H1 (cell line): Measurements from ENCODE around the gene PDE4C. TPM values are rescaled to one million over a fixed set of nuclear protein-coding genes. Genes with fewer than 3 reads are reported as not detected.

Experiments
- CTCF ChIA-PET: fragments of 300-600 bp; sonication (Branson Sonifier 250); formaldehyde crosslinking; loops from one replicate; lab custom pipeline; 2021; ENCODE audit not compliant: partially characterized antibody; lab: Charles Lee
- POLR2A ChIA-PET: fragments of 300-600 bp; sonication (Branson Sonifier 250); formaldehyde crosslinking; loops from one replicate; lab custom pipeline; 2021; ENCODE audit warnings: inconsistent platforms; ENCODE audit not compliant: partially characterized antibody; lab: Charles Lee
- DNase-seq, 2 experiments: peaks; one replicate each; pipeline versions ENCODE4 v3.0.0 to v3.0.0-alpha.2; 2010 to 2022; ENCODE audit warnings: low spot score in 2 of 2, low read depth in 1 of 2, mixed read lengths in 1 of 2
- FAIRE-seq: peaks from 2 replicates; lab custom pipeline; 2011; peaks lifted over from hg19 to GRCh38; lab: Jason Lieb, UNC
- H2AFZ ChIP-seq: 2 replicates; pipeline ENCODE4 v1.8.1; 2012; ENCODE audit warnings: low read length, inconsistent platforms
- H2AK5ac ChIP-seq: 2 replicates; pipeline ENCODE4 v1.6.1; 2013; ENCODE audit warnings: low read depth, low read length
- H2BK120ac ChIP-seq: replicated peaks from 2 replicates; pipeline ENCODE3; 2013; ENCODE audit warnings: low read depth, low read length, inconsistent platforms
- H2BK12ac ChIP-seq: 2 replicates; pipeline ENCODE4 v1.6.1; 2013; ENCODE audit warnings: low read depth, low read length
- H2BK15ac ChIP-seq: 2 replicates; pipeline ENCODE4 v1.6.1; 2013; ENCODE audit warnings: low read length
- H2BK20ac ChIP-seq: 2 replicates; pipeline ENCODE4 v1.6.1; 2013; ENCODE audit warnings: low read length
- H2BK5ac ChIP-seq: 2 replicates; pipeline ENCODE4 v1.6.1; 2013; ENCODE audit warnings: low read depth, low read length
- H3K14ac ChIP-seq: 2 replicates; pipeline ENCODE4 v1.6.1; 2013; ENCODE audit warnings: inconsistent platforms; ENCODE audit not compliant: insufficient read length
- H3K18ac ChIP-seq: 2 replicates; pipeline ENCODE4 v1.6.1; 2013; ENCODE audit warnings: low read length; ENCODE audit errors: extremely low read depth
- H3K23ac ChIP-seq: 2 replicates; pipeline ENCODE4 v1.6.1; 2013; ENCODE audit warnings: inconsistent platforms; ENCODE audit not compliant: insufficient read length
- H3K23me2 ChIP-seq: 2 replicates; pipeline ENCODE4 v1.6.1; 2013; ENCODE audit warnings: low read depth, low read length
- H3K27ac ChIP-seq: 2 replicates; pipeline ENCODE4 v1.6.1; 2011; ENCODE audit warnings: low read depth, low read length, inconsistent platforms
- H3K27me3 ChIP-seq, 4 experiments: replicated peaks in 1 of 4; 1 replicate in 1 of 4; 2 replicates in 3 of 4; pipeline versions ENCODE4 v1.6.1 to v1.8.1; 2011 to 2013; ENCODE audit warnings: low read length in 3 of 4, mild to moderate bottlenecking in 3 of 4, inconsistent platforms in 2 of 4, mixed read lengths in 2 of 4, moderate library complexity in 1 of 4; ENCODE audit not compliant: control insufficient read depth in 3 of 4, insufficient read depth in 3 of 4; ENCODE audit errors: extremely low read depth in 1 of 4
- H3K36me3 ChIP-seq, 4 experiments: 2 replicates each; pipeline versions ENCODE4 v1.6.1 to v1.8.1; 2011 to 2013; ENCODE audit warnings: mild to moderate bottlenecking in 4 of 4, low read length in 3 of 4, moderate library complexity in 2 of 4, control low read depth in 1 of 4, inconsistent platforms in 1 of 4; ENCODE audit not compliant: insufficient read depth in 4 of 4, control insufficient read depth in 2 of 4
- H3K4ac ChIP-seq: replicated peaks from 2 replicates; pipeline ENCODE3; 2013; ENCODE audit warnings: low read length, low read depth, mixed read lengths, inconsistent platforms; ENCODE audit not compliant: insufficient read length
- H3K4me1 ChIP-seq, 4 experiments: replicated peaks in 1 of 4; 1 replicate in 1 of 4; 2 replicates in 3 of 4; pipeline versions ENCODE4 v1.6.1 to v1.8.1; 2011 to 2013; ENCODE audit warnings: low read length in 3 of 4, inconsistent platforms in 2 of 4, mixed read lengths in 1 of 4; ENCODE audit not compliant: insufficient read depth in 4 of 4, control insufficient read depth in 3 of 4
- H3K4me2 ChIP-seq, 2 experiments: 2 replicates each; pipeline versions ENCODE4 v1.6.1 to v1.8.1; 2011 to 2013; ENCODE audit warnings: low read depth in 2 of 2, low read length in 2 of 2, control low read depth in 1 of 2, inconsistent platforms in 1 of 2, mild to moderate bottlenecking in 1 of 2; ENCODE audit not compliant: insufficient read depth in 1 of 2
- H3K4me3 ChIP-seq, 4 experiments: fragments of 200-600, 300-600 bp in 1 of 4; sonication (generic), shearing (Covaris generic), sonication (Bioruptor Twin) in 1 of 4; 2 replicates each; pipeline versions ENCODE4 v1.5.1 to v1.8.1; 2011 to 2016; ENCODE audit warnings: low read length in 4 of 4, low read depth in 3 of 4, control low read depth in 2 of 4, inconsistent platforms in 2 of 4, mild to moderate bottlenecking in 2 of 4, mixed read lengths in 1 of 4, moderate library complexity in 1 of 4; ENCODE audit not compliant: insufficient read depth in 2 of 4; ENCODE audit errors: extremely low read depth in 1 of 4
- H3K56ac ChIP-seq: replicated peaks from 2 replicates; pipeline ENCODE3; 2013; ENCODE audit warnings: low read depth, mild to moderate bottlenecking, mixed read lengths, low read length, inconsistent platforms; ENCODE audit not compliant: insufficient read length
- H3K79me1 ChIP-seq: 2 replicates; pipeline ENCODE4 v1.6.1; 2013; ENCODE audit warnings: low read depth, low read length, control low read depth
- H3K79me2 ChIP-seq, 2 experiments: 2 replicates each; pipeline versions ENCODE4 v1.6.1 to v1.8.1; 2012 to 2013; ENCODE audit warnings: low read length in 2 of 2, mild to moderate bottlenecking in 2 of 2, inconsistent platforms in 1 of 2; ENCODE audit not compliant: insufficient read depth in 2 of 2, control insufficient read depth in 1 of 2
- H3K9ac ChIP-seq, 4 experiments: replicated peaks in 1 of 4; 1 replicate in 1 of 4; 2 replicates in 3 of 4; pipeline versions ENCODE4 v1.6.1 to v1.8.1; 2011 to 2013; ENCODE audit warnings: low read depth in 3 of 4, low read length in 3 of 4, control low read depth in 2 of 4, mild to moderate bottlenecking in 2 of 4, moderate library complexity in 2 of 4, inconsistent platforms in 1 of 4; ENCODE audit errors: extremely low read depth in 1 of 4
- H3K9me3 ChIP-seq, 2 experiments: 2 replicates each; pipeline versions ENCODE4 v1.6.1 to v1.8.1; 2012 to 2013; ENCODE audit warnings: mild to moderate bottlenecking in 2 of 2, moderate library complexity in 2 of 2, control low read depth in 1 of 2, inconsistent platforms in 1 of 2, low read depth in 1 of 2, low read length in 1 of 2, mixed read lengths in 1 of 2; ENCODE audit not compliant: insufficient read depth in 2 of 2
- H4K20me1 ChIP-seq, 2 experiments: replicated peaks in 1 of 2; 2 replicates each; pipeline versions ENCODE3 to v1.8.1; 2011 to 2013; ENCODE audit warnings: inconsistent platforms in 2 of 2, low read length in 2 of 2, mild to moderate bottlenecking in 1 of 2; ENCODE audit not compliant: insufficient read depth in 2 of 2, control insufficient read depth in 1 of 2
- H4K5ac ChIP-seq: 2 replicates; pipeline ENCODE4 v1.6.1; 2013; ENCODE audit warnings: low read length, low read depth, mixed read lengths, inconsistent platforms; ENCODE audit not compliant: insufficient read length
- H4K8ac ChIP-seq: 2 replicates; pipeline ENCODE4 v1.8.0; 2013; ENCODE audit warnings: mild to moderate bottlenecking, moderate library complexity, low read length, inconsistent platforms; ENCODE audit not compliant: insufficient read depth; ENCODE audit errors: extremely low read depth
- H4K91ac ChIP-seq: replicated peaks from 2 replicates; pipeline ENCODE3; 2013; ENCODE audit warnings: low read length, mixed read lengths, inconsistent platforms; ENCODE audit not compliant: insufficient read length
- CEBPB ChIP-seq: IDR thresholded peaks from 2 replicates; pipeline ENCODE4 v1.6.1; 2012; ENCODE audit warnings: low read depth, low read length
- CREB1 ChIP-seq: IDR thresholded peaks from 2 replicates; pipeline ENCODE4 v1.6.1; 2012; ENCODE audit warnings: inconsistent platforms
- EGR1 ChIP-seq: IDR thresholded peaks from 2 replicates; pipeline ENCODE4 v1.6.1; 2011; ENCODE audit warnings: low read depth, low read length, borderline replicate concordance
- RBBP5 ChIP-seq: IDR thresholded peaks from 2 replicates; pipeline ENCODE4 v1.7.1; 2012; ENCODE audit warnings: low read depth, mild to moderate bottlenecking, inconsistent platforms, low read length, moderate library complexity, borderline replicate concordance
- SIX5 ChIP-seq: IDR thresholded peaks from 2 replicates; pipeline ENCODE4 v1.6.1; 2011; ENCODE audit warnings: mild to moderate bottlenecking, low read depth, low read length
- TBP ChIP-seq: IDR thresholded peaks from 2 replicates; pipeline ENCODE4 v1.6.1; 2011; ENCODE audit warnings: low read depth, low read length, improper control_type of control experiment
- YY1 ChIP-seq: IDR thresholded peaks from 2 replicates; pipeline ENCODE4 v1.6.1; 2011; ENCODE audit warnings: low read depth, mild to moderate bottlenecking, low read length
- ZNF274 ChIP-seq: IDR thresholded peaks from 2 replicates; pipeline ENCODE4 v1.7.0; 2012; ENCODE audit warnings: low read length, borderline replicate concordance; ENCODE audit errors: extremely low read depth
- WGBS, 2 experiments: shearing (Covaris generic) in 1 of 2; methylation state at CpG; one replicate each; pipeline versions ENCODE4 v1.1.6 to v1.1.7; 2013 to 2015; ENCODE audit warnings: low lambda C conversion rate in 2 of 2, mixed read lengths in 2 of 2, inconsistent platforms in 1 of 2, low coverage in 1 of 2, missing lambda C conversion rate in 1 of 2; ENCODE audit not compliant: insufficient replicate concordance in 2 of 2, insufficient coverage in 1 of 2, insufficient read length in 1 of 2; ENCODE audit errors: extremely low coverage in 1 of 2, missing lambda C conversion rate in 1 of 2; 5-methylcytosine and 5-hydroxymethylcytosine counted together
- polyA plus RNA-seq, 7 experiments: library from polyadenylated mRNA; depleted of rRNA in 3 of 7; stranded (reverse) in 5 of 7; unstranded in 2 of 7; fragments of >200 nt in 5 of 7; fragments of 200-250 nt in 2 of 7; gene quantifications; 1 replicate in 5 of 7; 2 replicates in 1 of 7; 4 replicates in 1 of 7; pipeline versions ENCODE4 v1.2.1 to v1.2.3, GENCODE V29; 2011 to 2013; ENCODE audit warnings: missing spikeins in 2 of 7, mixed read lengths in 2 of 7
- total RNA-seq: library from RNA; stranded (reverse); fragmentation: NEBNext Ultra II Directional; extraction: Animal tissue kit (Norgen Biotek cat#: 25700); gene quantifications from 2 replicates; pipeline ENCODE4 v1.2.1, GENCODE V29; 2021
- TF ChIP-seq, protein P1 (sequence below): IDR thresholded peaks from 2 replicates; pipeline ENCODE4 v1.6.1; 2012; ENCODE audit warnings: low read length, inconsistent platforms
- TF ChIP-seq, protein P2 (sequence below): IDR thresholded peaks from 2 replicates; pipeline ENCODE4 v1.6.1; 2011; ENCODE audit warnings: low read length, improper control_type of control experiment
- TF ChIP-seq, protein P3 (sequence below): IDR thresholded peaks from 2 replicates; pipeline ENCODE4 v1.6.1; 2011; ENCODE audit warnings: low read depth, mild to moderate bottlenecking, low read length; ENCODE audit not compliant: insufficient read depth

The PDE4C gene
- total and polyA plus RNA-seq, 2 of the 8 experiments (the other 6 are each of a cell fraction or from before 2014, with no cell fraction given) = 2.7 to 3.1 TPM

DNA sequence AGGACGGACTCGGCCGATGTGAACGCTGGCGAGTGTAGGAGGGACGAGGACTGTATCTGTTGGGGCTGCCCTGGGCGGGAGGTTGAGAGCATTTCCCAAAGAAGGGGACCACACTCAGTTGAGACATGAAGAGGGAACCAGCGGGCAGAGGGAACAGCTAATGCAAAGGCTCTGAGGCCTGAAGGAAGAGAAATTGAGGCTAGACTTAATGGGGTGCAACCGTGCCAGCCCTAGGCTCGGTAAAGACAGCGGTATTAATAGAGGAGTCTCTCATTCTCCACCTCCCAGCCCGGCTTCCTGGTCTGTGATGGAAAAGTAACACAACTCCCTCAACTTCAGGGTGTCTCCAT is 32.1 kb downstream of the PDE4C start:
- H2AK5ac ChIP-seq = no peak overlapping the region
- ChIA-PET POLR2A (interaction anchor here (0.6 to 5.8 kb wide), 8 partner anchors 9 to 526 kb away, joined by 3 to 38 read pairs (median 4); partner anchors contain the start of genes IFI30, JUND and RAB3A), CTCF (interaction anchor here (0.6 to 2.3 kb wide), 9 partner anchors 16 to 323 kb away, joined by 3 to 12 read pairs (median 4); a partner anchor contains a TSS)
- no peak overlapping the region for H2AFZ ChIP-seq
- no peak overlapping the region for H3K56ac ChIP-seq
- H3K23me2 ChIP-seq = peaks cover 10% of the 10 kb centered on the region
- peaks cover 6% of the 10 kb centered on the region; the same call in 1 of the 2 replicates for H3K79me1 ChIP-seq
- peaks cover 5 to 12% (median 8%) of the 10 kb centered on the region in 4 experiments for H3K4me1 ChIP-seq
- H3K18ac ChIP-seq = no peak overlapping the region
- H2BK5ac ChIP-seq = no peak overlapping the region
- peaks cover 0 to 4% of the 10 kb centered on the region in 2 experiments; a peak in 1 of 4 replicates for H3K79me2 ChIP-seq
- no peak overlapping the region for H4K8ac ChIP-seq
- peak overlapping the region; percentile 93 to 94 for H3K4me2 ChIP-seq
- FAIRE-seq = no peak
- no peak for DNase-seq
- no peaks in the 10 kb centered on the region for H3K9me3 ChIP-seq
- H3K27ac ChIP-seq = no peak overlapping the region
- 75% methylated on average over 12 of the region's 12 CpGs; no CpG with 5 or more reads in 1 of the 2 experiments for WGBS, 2 experiments
- no peak overlapping the region for H3K14ac ChIP-seq
- no peak overlapping the region for H2BK12ac ChIP-seq
- no peak overlapping the region for H2BK15ac ChIP-seq
- H4K20me1 ChIP-seq = peaks cover 3 to 22% of the 10 kb centered on the region in 2 experiments
- H3K4ac ChIP-seq = no peak overlapping the region
- H3K27me3 ChIP-seq = no peaks in the 10 kb centered on the region
- no peak overlapping the region for H3K23ac ChIP-seq
- no peak overlapping the region for H4K5ac ChIP-seq
- no peak overlapping the region for H2BK20ac ChIP-seq
- peaks cover 9 to 26% (median 10%) of the 10 kb centered on the region in 4 experiments; a peak in 6 of 8 replicates for H3K36me3 ChIP-seq
- peak overlapping the region; percentile 82 to 96 (median 89) for H3K4me3 ChIP-seq
- H2BK120ac ChIP-seq = no peak overlapping the region
- H3K9ac ChIP-seq = peak overlapping the region in 1 of 4 experiments; percentile 51; a peak in 1 of 7 replicates
- no peak overlapping the region for H4K91ac ChIP-seq
- no peak for TF ChIP-seq ZNF274
- no peak for TF ChIP-seq YY1
- no peak for TF ChIP-seq RBBP5
- no peak for TF ChIP-seq EGR1
- TF ChIP-seq TBP = no peak
- TF ChIP-seq, protein P1, sequence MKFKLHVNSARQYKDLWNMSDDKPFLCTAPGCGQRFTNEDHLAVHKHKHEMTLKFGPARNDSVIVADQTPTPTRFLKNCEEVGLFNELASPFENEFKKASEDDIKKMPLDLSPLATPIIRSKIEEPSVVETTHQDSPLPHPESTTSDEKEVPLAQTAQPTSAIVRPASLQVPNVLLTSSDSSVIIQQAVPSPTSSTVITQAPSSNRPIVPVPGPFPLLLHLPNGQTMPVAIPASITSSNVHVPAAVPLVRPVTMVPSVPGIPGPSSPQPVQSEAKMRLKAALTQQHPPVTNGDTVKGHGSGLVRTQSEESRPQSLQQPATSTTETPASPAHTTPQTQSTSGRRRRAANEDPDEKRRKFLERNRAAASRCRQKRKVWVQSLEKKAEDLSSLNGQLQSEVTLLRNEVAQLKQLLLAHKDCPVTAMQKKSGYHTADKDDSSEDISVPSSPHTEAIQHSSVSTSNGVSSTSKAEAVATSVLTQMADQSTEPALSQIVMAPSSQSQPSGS = no peak
- TF ChIP-seq CREB1 = no peak
- no peak for TF ChIP-seq CEBPB
- no peak for TF ChIP-seq SIX5
- TF ChIP-seq, protein P2, sequence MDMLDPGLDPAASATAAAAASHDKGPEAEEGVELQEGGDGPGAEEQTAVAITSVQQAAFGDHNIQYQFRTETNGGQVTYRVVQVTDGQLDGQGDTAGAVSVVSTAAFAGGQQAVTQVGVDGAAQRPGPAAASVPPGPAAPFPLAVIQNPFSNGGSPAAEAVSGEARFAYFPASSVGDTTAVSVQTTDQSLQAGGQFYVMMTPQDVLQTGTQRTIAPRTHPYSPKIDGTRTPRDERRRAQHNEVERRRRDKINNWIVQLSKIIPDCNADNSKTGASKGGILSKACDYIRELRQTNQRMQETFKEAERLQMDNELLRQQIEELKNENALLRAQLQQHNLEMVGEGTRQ = no peak
- TF ChIP-seq, protein P3, sequence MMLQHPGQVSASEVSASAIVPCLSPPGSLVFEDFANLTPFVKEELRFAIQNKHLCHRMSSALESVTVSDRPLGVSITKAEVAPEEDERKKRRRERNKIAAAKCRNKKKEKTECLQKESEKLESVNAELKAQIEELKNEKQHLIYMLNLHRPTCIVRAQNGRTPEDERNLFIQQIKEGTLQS = no peak
